Hematopoietic multipotent progenitor cell treated with erythropoietin and hydrocortisone succinate and interleukin-3 and kit ligand, for 6 days (in vitro differentiated cells): ENCODE measurements around the gene PLAA.
"Not testable (repeated sequence)": the region's sequence is repeated elsewhere in the genome, so short reads cannot be mapped to it uniquely, and the experiment has no call there.

Experiments
- DNase-seq: peaks from one replicate; pipeline ENCODE4 v3.0.0-alpha.2; 2015

The PLAA gene

DNA sequence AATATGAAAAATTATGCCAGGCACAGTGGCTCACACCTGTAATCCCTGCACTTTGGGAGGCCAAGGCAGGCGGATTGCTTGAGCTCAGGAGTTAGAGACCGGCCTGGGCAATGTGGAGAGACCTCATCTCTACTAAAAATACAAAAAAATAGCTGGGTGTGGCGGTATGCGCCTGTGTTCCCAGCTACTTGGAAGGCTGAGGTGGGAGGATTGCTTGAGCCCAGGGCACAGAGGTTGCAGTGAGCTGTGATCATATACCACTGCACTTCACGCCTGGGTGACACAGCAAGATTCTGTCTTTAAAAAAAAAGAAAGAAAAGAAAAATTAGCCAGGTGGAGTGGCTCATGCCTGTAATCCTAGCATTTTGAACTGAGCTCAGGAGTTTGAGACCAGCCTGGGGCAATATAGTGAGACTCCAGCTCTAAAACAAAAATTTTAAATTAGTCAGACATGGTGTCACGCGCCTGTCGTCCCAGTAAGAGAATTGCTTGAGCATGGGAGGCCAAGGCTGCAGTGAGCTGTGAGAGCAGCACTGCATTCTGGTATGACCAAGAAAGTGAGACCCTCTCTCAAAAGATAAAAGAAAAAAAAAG lies 18.0 kb downstream of the PLAA start:
- no peak for DNase-seq

DNA sequence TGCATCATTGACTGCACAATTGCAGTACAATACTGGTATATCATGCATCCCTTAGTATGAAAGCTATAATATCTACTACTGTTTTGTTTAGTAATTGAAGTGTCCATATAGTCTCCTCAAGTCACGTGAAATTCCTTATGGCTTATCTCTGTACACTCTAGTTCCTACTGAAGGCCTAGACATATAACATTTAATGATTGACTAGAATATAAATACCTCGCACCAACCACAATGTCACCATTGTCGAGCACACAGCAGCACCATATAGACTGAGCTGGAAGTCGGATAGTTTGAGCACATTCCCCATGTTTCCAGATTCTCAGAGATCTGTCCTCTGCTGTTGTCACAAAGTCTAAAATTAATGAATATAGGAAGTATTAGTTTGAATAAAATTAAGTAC lies 21.4 kb downstream of the PLAA start:
- no peak for DNase-seq

DNA sequence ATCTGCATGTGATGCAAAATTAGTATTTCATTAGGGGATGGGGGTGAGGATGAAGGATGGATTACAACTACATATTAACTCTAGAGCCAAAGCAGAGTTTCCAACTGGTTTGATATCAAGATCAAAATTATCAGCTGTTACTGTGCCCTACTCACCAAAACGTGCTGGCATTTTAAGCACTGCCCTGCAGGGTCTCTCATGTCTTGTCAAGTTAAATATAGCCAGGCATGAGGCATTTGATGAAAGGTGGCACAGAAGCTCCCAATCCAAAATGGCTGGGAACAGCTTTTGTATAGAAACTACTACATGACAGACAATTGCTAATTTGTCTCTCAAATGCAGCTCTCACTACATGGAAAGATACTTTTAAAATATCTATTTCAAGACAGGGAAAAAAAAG lies 27.3 kb downstream of the PLAA start:
- DNase-seq: no peak

DNA sequence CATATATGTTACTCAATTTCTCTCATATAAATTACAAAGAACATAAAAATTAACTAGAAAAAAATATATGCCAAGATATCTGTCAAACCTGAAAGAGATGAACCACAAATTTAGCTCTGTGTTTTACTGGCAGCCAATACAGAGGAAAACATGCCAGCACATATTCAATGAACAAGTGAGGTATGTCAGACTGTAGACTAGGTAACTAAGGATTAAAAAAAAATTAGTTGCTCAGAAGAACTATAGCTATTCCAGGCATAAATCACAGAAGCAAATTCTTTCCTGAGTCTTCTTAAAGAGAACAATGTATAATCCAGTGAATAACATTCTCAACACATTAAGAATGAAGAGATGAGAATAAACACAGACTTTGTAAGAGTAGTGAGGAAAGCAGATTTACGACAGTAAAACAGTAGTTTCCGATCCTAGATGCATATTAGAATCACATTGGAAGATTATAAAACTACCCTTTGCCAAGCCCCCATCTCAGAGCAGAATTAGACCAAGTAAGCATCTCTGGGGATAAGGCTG lies 33.8 kb downstream of the PLAA start:
- no peak for DNase-seq

DNA sequence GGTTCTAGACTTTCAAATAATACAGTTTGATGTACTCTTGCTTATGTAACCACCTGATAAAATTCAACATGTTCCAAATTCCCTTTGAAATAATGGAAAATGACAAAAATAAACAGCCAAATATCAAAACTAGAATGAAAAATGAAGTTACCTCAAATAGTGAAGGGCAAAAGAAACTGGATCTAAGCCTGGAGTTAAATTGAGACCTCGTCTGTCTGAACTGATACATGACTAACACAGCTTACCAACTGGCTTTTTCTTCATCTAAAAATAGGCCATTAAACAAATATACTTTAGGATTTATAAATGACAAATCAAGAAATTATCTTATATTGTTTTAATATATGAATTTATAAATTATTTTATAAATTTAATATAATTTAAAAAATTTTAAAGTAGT lies 42.4 kb downstream of the PLAA start:
- no peak for DNase-seq

DNA sequence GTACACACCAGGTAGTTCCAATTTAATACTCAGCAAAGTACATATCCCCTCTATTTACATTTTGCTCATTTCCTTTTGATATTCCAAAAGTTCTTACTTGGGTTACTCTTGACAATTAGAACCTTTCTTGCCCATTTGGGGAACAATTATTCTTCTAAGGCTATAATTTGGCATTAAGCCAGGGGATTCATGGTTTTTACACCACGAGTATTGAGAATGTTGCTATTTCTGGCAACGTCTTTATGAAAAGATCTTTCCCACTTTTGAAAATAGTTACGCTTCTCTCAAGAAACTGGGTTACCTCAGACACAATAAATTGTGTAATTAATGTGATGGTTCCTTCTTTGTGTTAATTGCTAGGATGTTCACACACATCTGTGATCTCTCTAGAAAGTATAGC lies 43.0 kb downstream of the PLAA start:
- peak; percentile 39 for DNase-seq

DNA sequence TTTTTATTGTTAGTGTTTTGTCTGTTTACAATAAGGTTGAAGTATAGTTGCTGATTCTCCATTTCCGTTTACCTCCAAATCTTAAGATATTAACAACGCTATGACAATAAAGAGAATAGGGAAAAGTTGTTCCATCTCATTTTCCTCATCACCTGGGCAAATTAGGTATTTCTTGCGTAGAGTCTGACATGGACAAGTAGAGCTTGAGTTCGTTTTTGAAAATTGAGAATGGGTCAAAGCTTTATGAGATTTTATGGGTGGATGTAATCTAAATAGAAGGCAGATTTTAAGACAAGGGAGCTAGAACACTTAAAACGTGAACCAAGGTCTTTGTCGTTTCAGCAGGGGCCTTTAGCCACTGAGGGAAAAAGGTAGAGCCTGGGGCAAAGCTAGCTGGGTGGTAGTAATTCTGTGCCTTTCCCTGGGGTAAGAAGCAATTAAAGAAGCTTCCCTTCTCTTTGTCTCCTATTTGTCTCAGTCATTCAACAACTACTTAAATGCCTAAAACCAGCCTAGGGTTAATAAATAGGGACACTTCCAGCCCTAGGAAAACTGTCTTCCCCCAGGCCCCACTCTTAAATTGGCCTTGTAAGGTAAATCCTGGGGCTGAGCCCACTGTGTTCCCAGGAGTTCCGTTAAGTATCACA lies 53.9 kb downstream of the PLAA start:
- DNase-seq: peak; percentile 37

DNA sequence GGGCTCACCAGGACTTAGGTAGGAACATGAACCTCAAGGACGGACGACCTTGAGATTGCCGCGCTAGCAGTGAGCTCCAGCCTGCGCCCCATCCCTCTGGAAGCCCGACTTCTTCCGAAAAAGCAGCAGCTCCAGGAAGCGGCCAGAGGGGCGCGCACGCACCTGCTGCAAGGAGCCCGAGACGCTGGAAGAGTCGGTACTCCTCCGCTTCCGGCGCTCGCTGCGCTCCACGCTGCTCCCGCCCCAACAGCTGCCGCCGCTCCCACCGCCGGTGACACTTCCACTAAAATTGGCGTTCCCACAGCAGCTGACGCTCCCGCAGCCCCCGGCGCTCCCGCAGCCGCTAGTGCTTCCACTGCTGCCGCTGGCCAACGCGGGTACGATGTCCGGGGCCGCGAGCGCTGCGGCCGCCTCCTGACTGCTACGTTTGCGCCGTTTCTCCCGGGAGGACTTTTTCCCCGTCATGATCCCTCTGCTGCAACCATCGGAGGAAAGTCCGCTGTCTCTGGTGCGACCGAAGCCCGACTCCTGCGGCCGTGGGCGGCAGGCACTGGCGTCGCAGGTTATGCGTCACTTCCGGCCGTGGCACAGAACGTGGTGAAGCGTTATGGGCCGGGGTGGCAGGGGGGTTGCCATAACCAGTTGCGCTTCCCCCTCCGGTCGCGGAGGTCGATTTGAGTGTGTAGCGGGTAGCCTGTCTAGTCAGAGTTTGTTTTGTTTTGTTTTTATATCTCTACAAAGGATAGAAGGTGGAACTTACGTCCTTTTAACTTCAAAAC lies 54.6 kb downstream of the PLAA start, which contains the start of gene CAAP1:
Gene CAAP1 (minus strand): TSS at position 552 of the 779 bp plus-strand sequence. CDS start 87 bp downstream, at position 465.
- peak; percentile 98 for DNase-seq

DNA sequence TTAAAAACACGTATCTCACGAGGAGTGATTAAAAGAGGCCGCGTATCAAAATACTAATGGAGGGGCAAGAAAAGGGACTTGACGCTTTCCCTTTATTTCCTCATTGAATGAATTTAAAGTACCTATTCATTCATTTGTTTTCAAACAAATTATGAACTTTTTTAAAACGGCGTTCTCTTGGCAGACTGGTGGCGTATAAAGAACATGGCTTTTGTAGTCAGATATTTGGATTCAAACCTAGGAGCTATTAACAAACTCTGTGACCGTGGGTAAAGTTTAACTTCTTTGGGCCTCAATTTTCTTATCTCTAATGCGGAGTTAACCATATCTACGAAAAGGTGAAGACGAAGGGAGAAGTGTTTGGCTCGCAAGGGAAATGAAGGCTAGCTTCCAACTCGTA lies 55.3 kb downstream of the PLAA start:
- DNase-seq: peak; percentile 39

DNA sequence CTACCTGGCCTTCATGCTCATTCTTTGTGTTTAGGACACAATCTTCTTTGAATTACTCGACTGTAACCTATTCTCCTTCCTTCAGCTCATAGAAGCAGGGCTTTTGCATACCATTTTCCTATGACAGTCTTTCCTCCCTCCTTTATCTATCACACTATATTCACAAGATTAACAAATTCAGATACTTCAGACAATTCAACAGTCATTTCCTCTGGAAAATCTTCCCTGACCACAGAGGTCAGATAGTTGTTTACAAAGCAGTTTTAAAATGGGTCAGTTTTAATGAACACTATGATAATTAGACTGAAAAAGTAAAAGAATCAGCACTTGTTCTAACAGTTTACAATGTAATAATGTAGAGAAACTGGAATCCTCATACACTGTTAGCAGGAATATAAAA lies 58.8 kb downstream of the PLAA start:
- no peak for DNase-seq

DNA sequence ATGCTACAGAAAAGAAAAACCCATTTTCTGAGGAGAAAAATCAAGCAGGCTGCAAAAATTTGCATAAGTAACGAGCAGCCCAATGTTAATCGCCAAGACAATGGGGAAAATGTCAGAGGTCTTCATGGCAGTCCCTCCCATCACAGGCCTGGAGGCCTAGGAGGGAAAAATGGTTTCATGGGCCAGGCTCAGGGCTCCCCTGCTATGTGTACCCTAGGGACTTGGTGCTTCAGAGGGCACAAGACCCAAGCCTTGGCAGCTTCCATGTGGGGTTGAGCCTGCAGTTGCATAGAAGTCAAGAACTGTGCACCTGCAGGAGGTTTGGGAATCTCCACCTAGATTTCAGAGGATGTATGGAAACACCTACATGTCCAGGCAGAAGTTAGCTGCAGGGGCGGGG lies 64.9 kb downstream of the PLAA start:
- DNase-seq: no peak

DNA sequence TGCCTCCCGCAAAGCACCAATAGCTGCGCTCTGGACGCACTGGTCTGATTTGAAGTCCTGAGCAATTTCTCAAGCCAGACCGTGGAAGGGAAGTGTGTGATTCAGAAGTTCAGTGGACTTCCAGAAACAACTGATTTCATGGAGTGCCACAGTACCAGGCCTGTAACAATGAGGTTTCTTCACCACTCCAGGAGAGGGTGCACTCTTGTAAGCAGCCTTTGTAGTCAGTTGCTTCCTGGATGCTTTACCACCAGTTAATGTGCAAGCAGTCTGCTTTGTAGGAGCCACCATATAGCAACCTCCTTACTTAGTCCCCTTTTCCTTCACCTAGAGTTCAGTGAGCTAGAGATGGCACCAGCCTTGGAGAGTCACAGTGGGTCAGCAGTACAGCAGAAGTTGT lies 66.8 kb downstream of the PLAA start:
- peak; percentile 16 for DNase-seq

DNA sequence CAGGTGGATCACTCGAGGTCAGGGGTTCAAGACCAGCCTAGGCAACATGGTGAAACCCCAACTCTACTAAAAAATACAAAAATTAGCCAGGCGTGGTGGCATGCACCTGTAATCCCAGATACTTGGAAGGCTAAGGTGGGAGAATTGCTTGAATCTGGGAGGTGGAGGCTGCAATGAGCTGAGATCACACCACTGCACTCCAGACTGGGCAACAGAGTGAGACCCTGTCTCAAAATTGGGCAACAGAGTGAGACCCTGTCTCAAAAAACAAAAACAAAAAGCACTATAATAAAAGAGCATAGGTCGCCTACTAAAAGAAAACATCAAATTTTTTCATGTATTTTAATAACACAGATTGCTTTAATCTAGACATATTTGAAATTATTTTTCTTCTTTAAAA lies 71.9 kb downstream of the PLAA start:
- not testable (repeated sequence) for DNase-seq

DNA sequence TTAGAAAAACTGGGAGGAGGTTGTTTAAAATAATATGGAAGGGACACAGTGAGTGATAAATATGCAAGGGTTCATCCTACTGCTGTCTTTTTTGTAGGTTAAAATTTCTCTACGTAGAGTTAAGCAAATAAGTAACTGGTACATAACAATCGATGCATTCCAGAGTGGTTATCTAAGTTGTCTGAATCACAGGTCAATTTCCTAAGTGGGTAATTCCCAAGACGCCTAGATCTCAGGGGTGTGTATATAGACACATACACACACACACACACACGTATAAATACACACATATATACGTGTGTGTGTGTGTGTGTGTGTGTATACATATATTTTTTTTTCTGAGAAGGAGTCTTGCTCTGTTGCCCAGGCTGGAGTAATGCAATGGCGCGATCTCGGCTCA lies 76.8 kb downstream of the PLAA start:
- DNase-seq: no peak

DNA sequence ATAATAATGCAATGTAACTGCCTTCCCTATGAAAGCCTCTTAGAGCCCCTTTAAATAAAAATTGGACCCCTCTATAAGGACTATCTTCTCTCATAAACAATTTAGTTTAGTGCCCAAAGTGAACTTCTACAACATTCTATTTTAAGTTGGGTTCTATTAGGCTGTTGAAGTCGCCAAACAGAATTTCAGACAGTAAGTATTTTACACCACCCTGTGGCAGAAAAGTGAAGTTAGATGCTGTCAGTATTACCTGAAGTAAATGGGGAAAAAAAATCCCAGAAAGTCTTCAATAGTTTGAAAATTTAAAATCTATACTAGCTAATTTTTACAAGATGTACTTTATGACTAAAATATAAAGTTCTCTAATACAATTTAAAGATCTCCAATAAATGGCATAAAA lies 84.0 kb downstream of the PLAA start:
- DNase-seq: peak; percentile 29

DNA sequence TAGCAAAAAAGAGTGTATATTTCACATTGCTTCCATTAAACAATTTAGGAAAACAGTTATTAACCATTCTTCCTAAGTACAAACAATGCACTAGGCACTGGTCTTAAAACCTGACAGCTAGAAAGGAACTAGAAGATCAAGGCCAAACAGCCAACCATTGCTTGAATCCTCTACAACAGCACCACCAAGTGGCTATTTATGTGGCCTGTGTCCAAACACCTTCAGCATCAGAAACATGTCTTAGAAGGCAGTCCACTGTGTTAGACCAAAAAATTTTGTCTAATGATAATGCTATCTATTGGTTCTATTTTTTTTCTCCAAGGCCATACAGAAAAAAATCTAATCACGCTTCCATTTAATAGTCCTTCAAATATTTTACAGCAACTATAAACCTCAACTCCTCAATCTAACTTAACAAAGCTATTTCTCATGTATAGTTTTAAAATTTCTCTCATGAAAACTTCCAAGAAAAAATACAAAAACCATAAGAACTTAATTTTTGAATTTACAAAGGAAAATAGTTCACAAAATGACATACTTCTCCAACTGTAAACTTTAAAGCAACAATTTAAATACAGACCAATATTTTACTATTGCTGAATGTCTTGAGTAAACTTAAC lies 90.5 kb downstream of the PLAA start:
- peak; percentile 85 for DNase-seq
